Liver (tissue), 9 donors: ENCODE measurements around the gene TP53TG5. TPM values are rescaled to one million over a fixed set of nuclear protein-coding genes. Genes with fewer than 3 reads are reported as not detected.
"Not testable (repeated sequence)": the region's sequence is repeated elsewhere in the genome, so short reads cannot be mapped to it uniquely, and the experiment has no call there.

Source experiments
- DNase-seq: peaks from one replicate; pipeline ENCODE4 v3.0.0-alpha.2; 2017; ENCODE audit warnings: low spot score
- H3K27ac ChIP-seq, 2 donors: one replicate each; pipeline ENCODE4 v1.7.0; 2013; ENCODE audit warnings: inconsistent platforms in 2 of 2, low read length in 2 of 2, control low read depth in 1 of 2, low read depth in 1 of 2, mild to moderate bottlenecking in 1 of 2
- H3K27me3 ChIP-seq, 4 donors: one replicate each; pipeline versions ENCODE4 v1.6.1 to v1.7.0; 2013; ENCODE audit warnings: low read length in 3 of 4, inconsistent platforms in 1 of 4, mild to moderate bottlenecking in 1 of 4, moderate library complexity in 1 of 4; ENCODE audit not compliant: control insufficient read depth in 4 of 4, insufficient read depth in 4 of 4
- H3K36me3 ChIP-seq, 4 donors: one replicate each; pipeline versions ENCODE4 v1.6.1 to v1.7.0; 2013; ENCODE audit warnings: low read length in 3 of 4, mild to moderate bottlenecking in 3 of 4, low read depth in 1 of 4, moderate library complexity in 1 of 4; ENCODE audit not compliant: control insufficient read depth in 4 of 4, insufficient read depth in 3 of 4
- H3K4me1 ChIP-seq, 4 donors: one replicate each; pipeline versions ENCODE4 v1.6.1 to v1.7.0; 2013; ENCODE audit warnings: low read length in 3 of 4, mild to moderate bottlenecking in 3 of 4, moderate library complexity in 1 of 4; ENCODE audit not compliant: control insufficient read depth in 4 of 4, insufficient read depth in 4 of 4
- H3K4me3 ChIP-seq, 3 donors: one replicate each; pipeline versions ENCODE4 v1.6.1 to v1.7.0; 2013; ENCODE audit warnings: low read length in 3 of 3, control low read depth in 1 of 3, low read depth in 1 of 3, mild to moderate bottlenecking in 1 of 3
- H3K9ac ChIP-seq, 2 donors: one replicate each; pipeline ENCODE4 v1.7.0; 2013; ENCODE audit warnings: low read length in 2 of 2, mild to moderate bottlenecking in 2 of 2, moderate library complexity in 2 of 2, control low read depth in 1 of 2, low read depth in 1 of 2
- H3K9me3 ChIP-seq, 4 donors: one replicate each; pipeline versions ENCODE4 v1.6.1 to v1.7.0; 2013; ENCODE audit warnings: low read length in 3 of 4; ENCODE audit not compliant: control insufficient read depth in 4 of 4
- ATF3 ChIP-seq: IDR thresholded peaks from 2 replicates; pipeline ENCODE4 v1.6.1; 2016; ENCODE audit warnings: antibody characterized with exemption
- CTCF ChIP-seq: fragments of 150-350 bp; IDR thresholded peaks from 2 replicates; pipeline ENCODE4 v1.5.1; 2017; ENCODE audit warnings: improper control_type of control experiment, low read depth, low read length; ENCODE audit not compliant: missing input control
- EGR1 ChIP-seq, 2 donors: IDR thresholded peaks; 2 replicates each; pipeline ENCODE4 v1.6.1; 2016 to 2018; ENCODE audit warnings: antibody characterized with exemption in 2 of 2, low read depth in 2 of 2
- FOXA1 ChIP-seq: IDR thresholded peaks from 2 replicates; pipeline ENCODE4 v1.6.1; 2016; ENCODE audit warnings: antibody characterized with exemption
- GABPA ChIP-seq, 2 donors: IDR thresholded peaks in 1 of 2; conservative IDR thresholded peaks in 1 of 2; 2 replicates each; pipeline ENCODE4 v1.6.1; 2016; ENCODE audit warnings: antibody characterized with exemption in 2 of 2, mild to moderate bottlenecking in 1 of 2, moderate library complexity in 1 of 2
- HNF4A ChIP-seq, 2 donors: conservative IDR thresholded peaks; 2 replicates each; pipeline ENCODE4 v1.6.1; 2016; ENCODE audit warnings: antibody characterized with exemption in 2 of 2, mild to moderate bottlenecking in 2 of 2
- MAX ChIP-seq: IDR thresholded peaks from 2 replicates; pipeline ENCODE4 v1.6.1; 2016; ENCODE audit warnings: antibody characterized with exemption
- NR2F2 ChIP-seq: IDR thresholded peaks from 2 replicates; pipeline ENCODE4 v1.6.1; 2016; ENCODE audit warnings: antibody characterized with exemption
- RAD21 ChIP-seq, 2 donors: IDR thresholded peaks; 2 replicates each; pipeline ENCODE4 v1.6.1; 2016; ENCODE audit warnings: antibody characterized with exemption in 2 of 2, mild to moderate bottlenecking in 2 of 2
- REST ChIP-seq: IDR thresholded peaks from 2 replicates; pipeline ENCODE4 v1.6.1; 2016; ENCODE audit warnings: antibody characterized with exemption, mild to moderate bottlenecking
- RXRA ChIP-seq, 2 donors: IDR thresholded peaks; 2 replicates each; pipeline ENCODE4 v1.6.1; 2017 to 2018; ENCODE audit warnings: antibody characterized with exemption in 2 of 2, mild to moderate bottlenecking in 1 of 2
- SP1 ChIP-seq: IDR thresholded peaks from 2 replicates; pipeline ENCODE4 v1.6.1; 2018; ENCODE audit warnings: antibody characterized with exemption, mild to moderate bottlenecking
- TAF1 ChIP-seq: conservative IDR thresholded peaks from 2 replicates; pipeline ENCODE4 v1.6.1; 2016; ENCODE audit warnings: antibody characterized with exemption, mild to moderate bottlenecking
- YY1 ChIP-seq: IDR thresholded peaks from 2 replicates; pipeline ENCODE4 v1.6.1; 2016; ENCODE audit warnings: antibody characterized with exemption, mild to moderate bottlenecking
- ZBTB33 ChIP-seq: IDR thresholded peaks from 2 replicates; pipeline ENCODE4 v1.6.1; 2016; ENCODE audit warnings: antibody characterized with exemption
- WGBS: extraction: QIAGEN DNeasy Blood & Tissue Kit; methylation state at CpG from one replicate; pipeline ENCODE4 v1.1.7; 2013; 5-methylcytosine and 5-hydroxymethylcytosine counted together
- polyA plus RNA-seq, 2 donors: library from polyadenylated mRNA; stranded (reverse) in 1 of 2; unstranded in 1 of 2; fragments of 200-250 nt in 1 of 2; fragments of >200 nt in 1 of 2; fragmentation: Nextera tagmentation in 1 of 2; extraction: Ambion mirVana in 1 of 2; gene quantifications; one replicate each; pipeline versions ENCODE4 v1.2.1 to v1.2.3, GENCODE V29; 2013 to 2015
- total RNA-seq, 2 donors: library from RNA; depleted of rRNA; stranded (reverse); fragments of >200 nt; gene quantifications; one replicate each; pipeline ENCODE4 v1.2.3, GENCODE V29; 2014
- donor health status: healthy.
- donor health status: healthy.
- donor health status: healthy.
- donor health status: healthy.
- donor health status: healthy.

TP53TG5 gene
- total and polyA plus RNA-seq, 4 donors = not detected

- TF ChIP-seq ATF3 (no peak), MAX (peak; percentile 28), FOXA1 (no peak)
Observed at GRCh38 chr20:45354423-45355208, 23.5 kb downstream of the TP53TG5 start (continued).

- Histone ChIP-seq H3K4me3 (no peak overlapping the region), H3K9ac (no peak overlapping the region), H3K27ac (no peak overlapping the region), H3K9me3 (no peaks in the 10 kb centered on the region), H3K36me3 (no peaks in the 10 kb centered on the region), H3K4me1 (peaks cover 5 to 20% (median 13%) of the 10 kb centered on the region in 4 donors), H3K27me3 (no peaks in the 10 kb centered on the region)
- WGBS = 97% methylated on average over 1 of the region's 1 CpG
- no peak for TF ChIP-seq SP1
- DNase-seq = no peak
Observed at GRCh38 chr20:45353746-45354145, 24.4 kb downstream of the TP53TG5 start.

GRCh38 chr20:45352729-45353128 is 25.4 kb downstream of the TP53TG5 start:
- no peak for TF ChIP-seq ATF3
- TF ChIP-seq CTCF = no peak
- no peak for TF ChIP-seq RAD21 (IDR thresholded peaks at IDR 0.05)
- TF ChIP-seq REST = no peak
- TF ChIP-seq NR2F2 = no peak
- no peak for TF ChIP-seq YY1
- TF ChIP-seq TAF1 = no peak
- no peak for TF ChIP-seq EGR1 (IDR thresholded peaks at IDR 0.05; ENCODE audit: low read depth in 2 of 2)
- no peak for TF ChIP-seq ZBTB33
- TF ChIP-seq HNF4A (conservative IDR thresholded peaks at IDR 0.05) = no peak
- TF ChIP-seq GABPA (IDR thresholded peaks at IDR 0.05 in 1 of 2, conservative IDR thresholded peaks at IDR 0.05 in 1 of 2) = no peak
- no peak for TF ChIP-seq SP1
- TF ChIP-seq RXRA (IDR thresholded peaks at IDR 0.05) = no peak
- Histone ChIP-seq H3K27ac (no peak overlapping the region), H3K27me3 (no peaks in the 10 kb centered on the region), H3K4me1 (peaks cover 5 to 10% (median 8%) of the 10 kb centered on the region in 4 donors), H3K9me3 (no peaks in the 10 kb centered on the region), H3K9ac (no peak overlapping the region), H3K36me3 (no peaks in the 10 kb centered on the region), H3K4me3 (no peak overlapping the region)
- 94% methylated on average over 3 of the region's 3 CpGs for WGBS
- no peak for DNase-seq

GRCh38 chr20:45350795-45351194 is 27.3 kb downstream of the TP53TG5 start:
- H3K27ac ChIP-seq, DNase-seq, H3K9me3 ChIP-seq, H3K4me1 ChIP-seq, H3K27me3 ChIP-seq, H3K9ac ChIP-seq, H3K36me3 ChIP-seq, H3K4me3 ChIP-seq: not testable (repeated sequence)
- WGBS = 89% methylated on average over 10 of the region's 10 CpGs
